AG20443 (cell line): ENCODE data around the gene UTF1.

Source experiments
- DNase-seq: peaks from one replicate; pipeline ENCODE4 v3.0.0; 2012; ENCODE audit warnings: low spot score, mixed read lengths

UTF1 gene

DNA sequence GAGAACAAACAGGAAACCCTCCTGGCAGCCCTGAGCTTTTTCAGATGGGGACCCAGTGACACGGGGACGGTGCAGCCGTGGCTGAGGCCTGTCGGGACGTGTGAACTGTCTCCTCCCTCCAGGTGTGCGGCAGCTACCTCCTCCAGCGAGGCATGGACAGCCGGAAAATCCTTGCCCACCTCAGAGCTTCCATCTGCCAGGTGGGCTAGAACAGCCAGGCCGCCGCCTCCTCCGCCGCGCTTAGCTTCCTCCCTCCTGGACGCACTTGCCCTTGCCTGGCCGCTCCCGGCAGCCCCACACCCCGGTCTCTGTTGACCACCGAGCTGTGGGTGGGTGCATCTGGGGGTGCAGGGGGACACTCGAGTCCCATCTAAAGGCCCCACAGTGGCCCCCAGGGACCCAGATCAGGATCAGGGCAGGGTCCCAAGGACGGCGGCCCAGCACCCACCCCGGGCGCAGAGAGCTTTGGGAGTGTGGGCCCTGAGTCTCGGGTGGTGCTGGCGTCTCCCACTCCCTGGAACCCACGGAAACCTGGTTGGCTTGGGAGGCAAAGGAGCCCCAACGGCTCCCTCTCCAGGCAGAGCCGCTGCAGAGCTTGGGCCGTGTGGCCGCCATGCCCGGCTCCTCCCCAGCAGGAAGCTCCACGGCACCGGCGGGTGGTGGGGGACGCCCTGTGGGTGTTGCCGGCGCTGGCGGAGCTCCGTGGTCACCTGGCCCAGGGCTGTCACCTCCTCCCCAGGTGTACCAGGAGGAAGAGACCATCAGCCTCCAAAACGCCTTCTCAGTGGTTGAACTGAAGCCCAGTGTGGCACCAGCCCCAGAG, 32.9 kb upstream of the UTF1 start:
- no peak for DNase-seq

DNA sequence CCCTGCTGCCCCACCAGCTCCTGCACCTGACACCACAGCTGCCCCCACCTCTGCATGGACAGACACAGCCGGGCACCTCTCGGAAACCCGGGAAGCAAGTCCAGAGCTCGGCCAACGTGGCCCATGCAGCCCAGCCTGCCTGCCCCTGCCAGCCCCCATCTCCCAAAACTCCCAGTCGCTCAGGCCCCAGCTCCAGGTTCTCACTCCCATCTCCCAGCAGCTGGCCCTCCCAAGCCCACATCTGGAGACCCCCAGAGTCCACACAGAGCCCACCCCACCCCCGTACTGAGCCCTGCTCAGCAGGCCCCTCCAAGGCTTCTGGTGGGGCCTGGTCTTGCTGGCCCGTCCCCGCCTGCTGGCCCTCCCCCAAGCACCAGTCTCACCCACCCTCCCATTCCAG, 32.2 kb upstream of the UTF1 start:
- DNase-seq, result no peak

GRCh38 chr10:133198206-133198605, 31.8 kb upstream of the UTF1 start:
- DNase-seq, result no peak

- no peak for DNase-seq
Observed at GRCh38 chr10:133198621-133199487, 31.2 kb upstream of the UTF1 start.

GRCh38 chr10:133199488-133199885, 30.5 kb upstream of the UTF1 start:
- DNase-seq, result no peak

GRCh38 chr10:133199992-133200611, 29.9 kb upstream of the UTF1 start:
- no peak for DNase-seq

DNA sequence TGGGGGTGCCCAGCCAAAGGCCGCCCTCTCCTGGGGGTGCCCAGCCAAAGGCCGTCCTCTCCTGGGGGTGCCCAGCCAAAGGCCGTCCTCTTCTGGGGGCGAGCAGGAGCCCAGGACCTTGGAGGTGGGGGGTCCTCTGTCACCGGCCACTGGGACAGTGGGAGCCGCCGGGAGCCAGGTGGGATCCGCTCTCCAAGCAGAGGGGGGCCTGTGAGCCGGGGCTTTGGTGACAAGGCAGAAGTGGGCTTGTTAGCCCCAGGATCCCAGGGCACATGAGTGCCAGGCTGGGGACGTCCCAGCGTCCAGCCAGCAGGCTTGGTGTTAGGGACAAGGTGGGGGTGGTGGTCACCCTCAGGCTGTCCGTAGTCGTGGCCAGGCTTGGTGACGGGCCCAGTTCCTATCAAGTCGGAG, 29.4 kb upstream of the UTF1 start:
- DNase-seq, result no peak

- no peak for DNase-seq
Observed at GRCh38 chr10:133201151-133201947, 28.7 kb upstream of the UTF1 start.

GRCh38 chr10:133201948-133202725, 27.9 kb upstream of the UTF1 start:
- DNase-seq, result no peak

GRCh38 chr10:133202778-133203651, 27.0 kb upstream of the UTF1 start:
- no peak for DNase-seq

- DNase-seq, result no peak
Observed at GRCh38 chr10:133203652-133204195, 26.3 kb upstream of the UTF1 start.

DNA sequence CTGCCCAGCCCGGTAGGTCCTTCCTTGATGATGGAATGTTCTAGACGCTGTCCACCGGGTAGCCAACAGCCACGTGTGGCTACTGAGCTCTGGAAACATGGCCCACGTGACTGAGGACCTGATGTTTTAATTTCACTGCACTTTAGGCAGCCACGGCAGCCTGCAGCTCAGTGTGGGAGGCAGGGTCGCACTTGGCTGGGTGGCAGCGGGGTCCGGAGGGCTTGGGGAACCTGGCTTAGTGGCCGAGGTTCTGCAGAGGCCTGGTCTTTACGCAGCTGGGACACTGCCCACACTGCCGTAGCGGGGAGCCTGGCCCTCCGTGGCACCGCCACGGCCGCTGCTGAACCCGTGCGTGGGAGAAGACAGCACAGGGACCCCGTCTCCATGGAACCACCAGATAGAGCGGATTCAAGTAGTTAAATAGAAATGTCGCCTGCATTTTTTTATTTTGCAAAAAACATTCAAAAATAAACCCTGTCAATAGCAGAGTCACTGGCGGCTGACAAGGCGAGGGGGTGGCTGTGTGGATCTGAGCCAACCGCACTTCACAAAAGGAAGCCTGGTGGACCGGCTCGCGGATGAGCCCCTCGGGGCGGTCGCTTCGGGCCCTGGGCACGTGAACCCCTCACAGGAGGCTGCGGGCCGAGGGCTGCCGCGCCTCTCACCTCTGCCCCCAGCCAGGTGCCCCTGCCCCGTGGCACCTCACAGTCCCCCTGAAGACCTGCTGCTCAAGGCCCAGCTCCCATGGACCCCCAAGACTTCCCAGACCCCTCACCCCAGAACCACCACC, 25.6 kb upstream of the UTF1 start:
- no peak for DNase-seq

GRCh38 chr10:133205146-133205545, 24.9 kb upstream of the UTF1 start:
- DNase-seq, result no peak

GRCh38 chr10:133206356-133207040, 23.5 kb upstream of the UTF1 start:
- DNase-seq, result no peak

GRCh38 chr10:133207041-133207600, 22.9 kb upstream of the UTF1 start:
- no peak for DNase-seq

DNA sequence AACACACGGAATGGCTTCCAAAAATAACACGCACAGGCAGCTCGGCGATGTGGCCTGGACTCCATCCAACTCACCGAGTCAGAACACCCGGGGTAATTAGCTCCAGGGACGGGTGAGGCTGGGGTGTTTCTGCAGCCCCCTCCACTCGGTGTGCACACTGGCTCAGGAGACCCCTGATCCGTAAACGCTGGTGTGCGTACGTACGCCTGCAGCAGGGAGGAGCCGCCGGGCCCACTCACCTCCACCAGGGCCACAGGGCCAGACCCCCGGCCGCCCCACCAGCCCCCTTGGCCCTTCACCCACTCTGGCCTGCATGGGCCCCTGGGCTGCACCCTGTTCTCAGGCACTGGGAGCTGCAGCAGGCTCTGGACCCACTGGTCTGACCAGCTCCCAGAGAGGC, 22.4 kb upstream of the UTF1 start:
- no peak for DNase-seq

- DNase-seq, result no peak
Observed at GRCh38 chr10:133208466-133208865, 21.6 kb upstream of the UTF1 start.

DNA sequence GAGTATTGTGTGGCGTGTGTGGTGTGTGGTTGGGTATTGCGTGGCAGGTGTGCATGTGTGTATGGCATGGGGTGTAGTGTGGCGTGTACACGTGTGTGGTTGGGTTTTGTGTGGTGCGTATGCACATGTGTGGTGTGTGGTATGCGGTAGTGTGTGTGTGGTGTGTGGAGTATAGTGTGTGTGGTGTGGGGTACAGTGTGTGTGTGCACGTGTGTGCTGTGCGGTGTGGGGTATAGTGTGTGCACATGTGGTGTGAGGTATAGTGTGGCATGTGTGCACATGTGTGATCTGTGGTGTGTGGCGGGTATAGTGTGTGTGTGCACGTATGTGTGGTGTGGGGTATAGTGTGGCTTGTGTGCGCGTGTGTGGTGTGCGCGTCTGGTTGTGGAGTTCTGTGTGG, 20.9 kb upstream of the UTF1 start:
- DNase-seq, result no peak
